Pancreas (tissue), 10 donors: ENCODE results near the gene DHX30. TPM values are rescaled to one million over a fixed set of nuclear protein-coding genes. Genes with fewer than 3 reads are reported as not detected.

Experiments
- ATAC-seq, 4 donors: fragments of 200-7000 bp; cut with Tn5 transposase; one replicate each; pipeline versions ENCODE4 v1.8.0 to v1.9.1; 2020; ENCODE audit warnings: mild to moderate bottlenecking in 4 of 4, moderate library complexity in 4 of 4
- DNase-seq, 6 donors: peaks; one replicate each; pipeline ENCODE4 v3.0.0-alpha.2; 2020
- FAIRE-seq: peaks from 2 replicates; lab custom pipeline; 2012; peaks lifted over from hg19 to GRCh38; lab: Jason Lieb, UNC
- H3K27ac ChIP-seq, 4 donors: fragments of 200-600 bp; sonication (generic); 1 replicate in 3 of 4; 2 replicates in 1 of 4; pipeline versions ENCODE4 v1.5.0 to v1.8.0; 2020
- H3K27me3 ChIP-seq, 4 donors: fragments of 200-600 bp; one replicate each; pipeline ENCODE4 v1.8.0; 2021
- H3K36me3 ChIP-seq, 3 donors: fragments of 200-600 bp; sonication (generic) in 1 of 3; one replicate each; pipeline versions ENCODE4 v1.5.0 to v1.8.0; 2020 to 2021
- H3K4me1 ChIP-seq, 3 donors: fragments of 200-600 bp; one replicate each; pipeline ENCODE4 v1.8.0; 2021
- H3K4me3 ChIP-seq, 4 donors: fragments of 200-600 bp; sonication (generic) in 2 of 4; one replicate each; pipeline versions ENCODE4 v1.5.0 to v1.8.0; 2020 to 2021
- H3K9me3 ChIP-seq, 4 donors: fragments of 200-600 bp; one replicate each; pipeline ENCODE4 v1.8.0; 2021
- CTCF ChIP-seq, 4 donors: fragments of 200-600 bp; sonication (generic) in 3 of 4; IDR thresholded peaks; one replicate each; pipeline versions ENCODE4 v1.5.0 to v1.8.0; 2021; ENCODE audit warnings: antibody characterized with exemption in 4 of 4
- WGBS, 2 donors: extraction: QIAGEN DNeasy Blood & Tissue Kit; methylation state at CpG; one replicate each; pipeline ENCODE4 v1.1.7; 2013; 5-methylcytosine and 5-hydroxymethylcytosine counted together
- intact Hi-C, 3 donors: fragments of 100-400 bp; cut with DNase I; formaldehyde crosslinking; loops; one replicate each; pipeline versions ENCODE4 v1.11.1 to v1.14.2; 2022
- polyA plus RNA-seq, 2 donors: library from polyadenylated mRNA; stranded (reverse); fragments of 200-250 nt; gene quantifications; one replicate each; pipeline ENCODE4 v1.2.3, GENCODE V29; 2013
- total RNA-seq, 6 donors: library from RNA; stranded (reverse); fragmentation: NEBNext Ultra II Directional in 4 of 6; extraction: Animal tissue kit (Norgen Biotek cat#: 25700) in 4 of 6; gene quantifications; one replicate each; pipeline versions ENCODE4 v1.2.1 to v1.2.4, GENCODE V29; 2021 to 2023
- donor health status: healthy with polysubstance abuse.
- donor health status: DM: no; HTN: no; CAD: no; lungs with moderate emphysema.
- donor health status: DM: no; HTN: no; CAD: no.
- donor health status: control.
- donor health status: control.
- donor health status: Bipolar disorder and iron deficiency.
- donor health status: DM: yes; HTN: yes; CAD: no.
- donor health status: DM: no; HTN: no; CAD: no.
- donor health status: DM: no; HTN: no; CAD: no.
- donor health status: DM: yes; HTN: yes; CAD: no.

DHX30 gene
- total and polyA plus RNA-seq, 8 donors = 19.7 to 53.8 (median 23.7) TPM

GRCh38 chr3:47846186-47846879 is 43.4 kb downstream of the DHX30 start:
- Histone ChIP-seq H3K36me3 (peaks cover 6 to 54% (median 19%) of the 10 kb centered on the region in 3 donors), H3K9me3 (no peaks in the 10 kb centered on the region), H3K4me1 (no peaks in the 10 kb centered on the region), H3K27ac (no peak overlapping the region), H3K4me3 (no peak overlapping the region), H3K27me3 (no peaks in the 10 kb centered on the region)
- ATAC-seq = no peak
- 93% methylated on average over 36 to 37 of the region's 37 CpGs for WGBS, 2 donors
- FAIRE-seq = no peak
- no peak for TF ChIP-seq CTCF (IDR thresholded peaks at IDR 0.05)
- intact Hi-C loops = loop anchor here in 1 of 3 donors (10.0 kb wide), 2 partner anchors 148 to 308 kb away; no protein-coding TSS in a partner anchor
- no peak for DNase-seq

DNA sequence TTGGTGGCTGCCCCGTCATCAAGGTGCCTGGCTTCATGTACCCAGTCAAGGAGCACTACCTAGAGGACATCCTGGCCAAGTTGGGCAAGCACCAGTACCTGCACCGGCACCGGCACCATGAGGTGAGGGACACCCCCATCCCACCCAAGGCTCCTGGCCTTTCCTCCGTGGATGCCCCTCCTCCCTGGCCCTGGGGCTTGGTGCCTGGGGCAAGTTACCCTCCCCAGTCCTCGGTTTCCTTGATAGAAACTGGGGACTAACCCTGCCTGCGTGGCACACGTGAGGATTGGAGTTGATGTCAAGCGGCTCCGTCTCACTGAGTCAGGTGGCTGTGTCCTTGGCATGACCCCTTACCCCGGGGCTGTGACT is 43.9 kb downstream of the DHX30 start:
- no peak for TF ChIP-seq CTCF (IDR thresholded peaks at IDR 0.05)
- H3K27me3 ChIP-seq = no peaks in the 10 kb centered on the region
- H3K4me3 ChIP-seq = no peak overlapping the region
- WGBS, 2 donors = 86 to 87% methylated on average over 10 of the region's 10 CpGs
- no peak for ATAC-seq
- DNase-seq = no peak
- no peaks in the 10 kb centered on the region for H3K9me3 ChIP-seq
- H3K4me1 ChIP-seq = no peaks in the 10 kb centered on the region
- H3K36me3 ChIP-seq = peaks cover 6 to 48% (median 19%) of the 10 kb centered on the region in 3 donors
- FAIRE-seq = no peak
- H3K27ac ChIP-seq = no peak overlapping the region
- intact Hi-C loops = loop anchor here in 1 of 3 donors (10.0 kb wide), 2 partner anchors 148 to 308 kb away; no protein-coding TSS in a partner anchor

DNA sequence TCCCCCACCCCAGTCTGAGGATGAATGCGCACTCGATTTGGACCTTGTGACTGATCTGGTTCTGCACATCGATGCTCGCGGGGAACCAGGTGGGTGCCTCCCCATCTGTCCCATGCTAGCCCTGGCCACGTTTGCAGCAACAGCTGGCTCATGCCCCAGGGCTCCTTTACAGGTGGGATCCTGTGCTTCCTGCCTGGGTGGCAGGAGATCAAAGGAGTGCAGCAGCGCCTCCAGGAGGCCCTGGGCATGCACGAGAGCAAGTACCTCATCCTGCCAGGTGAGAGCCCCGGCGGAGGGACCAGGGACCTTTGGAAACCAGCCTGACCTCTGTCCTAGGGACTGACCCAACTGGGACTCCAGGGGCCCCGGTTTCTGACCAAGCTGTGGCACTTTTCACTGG is 44.3 kb downstream of the DHX30 start:
- DNase-seq (no peak), FAIRE-seq (no peak), ATAC-seq (no peak)
- no peaks in the 10 kb centered on the region for H3K4me1 ChIP-seq
- 79 to 81% methylated on average over 11 of the region's 11 CpGs for WGBS, 2 donors
- H3K4me3 ChIP-seq = no peak overlapping the region
- TF ChIP-seq CTCF (IDR thresholded peaks at IDR 0.05) = no peak
- H3K27me3 ChIP-seq = no peaks in the 10 kb centered on the region
- H3K9me3 ChIP-seq = no peaks in the 10 kb centered on the region
- no peak overlapping the region for H3K27ac ChIP-seq
- peaks cover 6 to 45% (median 19%) of the 10 kb centered on the region in 3 donors for H3K36me3 ChIP-seq
- intact Hi-C loops = loop anchor here in 1 of 3 donors (10.0 kb wide), 2 partner anchors 148 to 308 kb away; no protein-coding TSS in a partner anchor

- FAIRE-seq (no peak), DNase-seq (no peak), ATAC-seq (no peak)
- no peaks in the 10 kb centered on the region for H3K9me3 ChIP-seq
- H3K27ac ChIP-seq = no peak overlapping the region
- peaks cover 3 to 38% (median 19%) of the 10 kb centered on the region in 3 donors for H3K36me3 ChIP-seq
- no peaks in the 10 kb centered on the region for H3K27me3 ChIP-seq
- no peak overlapping the region for H3K4me3 ChIP-seq
- no peaks in the 10 kb centered on the region for H3K4me1 ChIP-seq
- TF ChIP-seq CTCF (IDR thresholded peaks at IDR 0.05) = no peak
- WGBS, 2 donors = 94 to 98% methylated on average over 23 of the region's 23 CpGs
- intact Hi-C loops = loop anchor here in 1 of 3 donors (10.0 kb wide), 2 partner anchors 147 to 307 kb away; no protein-coding TSS in a partner anchor
These were observed 45.0 kb downstream of the DHX30 start for GRCh38 chr3:47847801-47848518.
